Endothelial cell of umbilical vein (primary cell): ENCODE results near the gene TNFRSF21. TPM values are rescaled to one million over a fixed set of nuclear protein-coding genes. Genes with fewer than 3 reads are reported as not detected.

ENCODE experiments used
- BruUV-seq: library from RNA; stranded (reverse); fragments of 400-500 nt; replicated peaks from 2 replicates; lab custom pipeline; 2021; lab: Mats Ljungman, UMichigan
- CTCF ChIA-PET: fragments of 300-600, 350-600 bp; sonication (Branson Sonifier 250); formaldehyde crosslinking; loops from one replicate; lab custom pipeline; 2021; ENCODE audit warnings: antibody characterized with exemption, inconsistent platforms; lab: Charles Lee
- POLR2A ChIA-PET: fragments of 300-600, 350-600 bp; sonication (Branson Sonifier 250); formaldehyde crosslinking; loops from one replicate; lab custom pipeline; 2021; ENCODE audit warnings: antibody characterized with exemption, inconsistent platforms; lab: Charles Lee
- DNase-seq: peaks from one replicate; pipeline ENCODE4 v3.0.0-alpha.2; 2011; ENCODE audit warnings: low read depth, low spot score
- FAIRE-seq: peaks from 2 replicates; lab custom pipeline; 2011; peaks lifted over from hg19 to GRCh38; lab: Jason Lieb, UNC
- H2AFZ ChIP-seq: 2 replicates; pipeline ENCODE4 v1.6.0; 2012; ENCODE audit warnings: low read depth, low read length, control low read depth, inconsistent platforms
- H3K27ac ChIP-seq: 2 replicates; pipeline ENCODE4 v1.5.1; 2011; ENCODE audit warnings: low read depth, mild to moderate bottlenecking, control low read depth, low read length, moderate library complexity; ENCODE audit not compliant: insufficient read depth
- H3K27me3 ChIP-seq, 2 experiments: 2 replicates each; pipeline versions ENCODE4 v1.6.0 to v1.6.1; 2011; ENCODE audit warnings: low read length in 2 of 2, mixed read lengths in 1 of 2; ENCODE audit not compliant: control insufficient read depth in 2 of 2, insufficient read depth in 2 of 2
- H3K36me3 ChIP-seq, 2 experiments: 2 replicates in 1 of 2; 3 replicates in 1 of 2; pipeline ENCODE4 v1.5.1; 2011; ENCODE audit warnings: low read length in 2 of 2, mild to moderate bottlenecking in 1 of 2, moderate library complexity in 1 of 2; ENCODE audit not compliant: control insufficient read depth in 2 of 2, insufficient read depth in 2 of 2; ENCODE audit errors: extremely low read depth in 1 of 2
- H3K4me1 ChIP-seq: 3 replicates; pipeline ENCODE4 v1.5.1; 2011; ENCODE audit warnings: mild to moderate bottlenecking, low read length; ENCODE audit not compliant: control insufficient read depth, insufficient read depth; ENCODE audit errors: extremely low read depth
- H3K4me2 ChIP-seq: 2 replicates; pipeline ENCODE4 v1.6.1; 2011; ENCODE audit warnings: low read length, control low read depth, mixed read lengths; ENCODE audit not compliant: insufficient read depth
- H3K4me3 ChIP-seq, 3 experiments: fragments of 200-600 bp in 1 of 3; sonication (generic), shearing (Covaris generic) in 1 of 3; replicated peaks in 1 of 3; 2 replicates each; pipeline ENCODE4 v1.5.1; 2011 to 2016; ENCODE audit warnings: control low read depth in 3 of 3, low read length in 3 of 3, mild to moderate bottlenecking in 2 of 3, inconsistent platforms in 1 of 3, low read depth in 1 of 3, moderate library complexity in 1 of 3; ENCODE audit not compliant: insufficient read depth in 1 of 3
- H3K79me2 ChIP-seq: 2 replicates; pipeline ENCODE4 v1.6.0; 2012; ENCODE audit warnings: low read length, inconsistent platforms; ENCODE audit not compliant: control insufficient read depth, insufficient read depth
- H3K9ac ChIP-seq: replicated peaks from 2 replicates; pipeline ENCODE3; 2011; ENCODE audit warnings: low read length, control low read depth; ENCODE audit not compliant: insufficient read depth; ENCODE audit errors: extremely low read depth
- H3K9me1 ChIP-seq: replicated peaks from 3 replicates; pipeline ENCODE4 v1.6.0; 2011; ENCODE audit warnings: mild to moderate bottlenecking, low read length; ENCODE audit not compliant: control insufficient read depth, insufficient read depth; ENCODE audit errors: extremely low read depth
- H3K9me3 ChIP-seq: replicated peaks from 2 replicates; pipeline ENCODE4 v1.5.1; 2012; ENCODE audit warnings: low read length, inconsistent platforms; ENCODE audit not compliant: control insufficient read depth, insufficient read depth
- H4K20me1 ChIP-seq: replicated peaks from 2 replicates; pipeline ENCODE3; 2011; ENCODE audit warnings: mild to moderate bottlenecking, low read length; ENCODE audit not compliant: control insufficient read depth, insufficient read depth; ENCODE audit errors: extremely low read depth
- CTCF ChIP-seq, 2 donors: IDR thresholded peaks; 1 replicate in 1 of 2; 2 replicates in 1 of 2; pipeline ENCODE4 v1.5.1; 2011; ENCODE audit warnings: low read length in 2 of 2, mild to moderate bottlenecking in 2 of 2, moderate library complexity in 2 of 2, control low read depth in 1 of 2, inconsistent platforms in 1 of 2, low read depth in 1 of 2; ENCODE audit not compliant: insufficient read depth in 1 of 2; ENCODE audit errors: extremely low read depth in 1 of 2
- EZH2 ChIP-seq: IDR thresholded peaks from 2 replicates; pipeline ENCODE4 v1.6.1; 2012; ENCODE audit warnings: borderline replicate concordance, low read depth, mild to moderate bottlenecking, moderate library complexity, low read length, inconsistent platforms; ENCODE audit not compliant: severe bottlenecking
- FOS ChIP-seq: IDR thresholded peaks from 2 replicates; pipeline ENCODE4 v1.6.1; 2011; ENCODE audit warnings: mild to moderate bottlenecking, low read length, moderate library complexity, borderline replicate concordance; ENCODE audit not compliant: insufficient read depth
- GATA2 ChIP-seq: IDR thresholded peaks from 2 replicates; pipeline ENCODE4 v1.7.0; 2011; ENCODE audit warnings: low read depth, mild to moderate bottlenecking, moderate library complexity, mixed read lengths, low read length; ENCODE audit not compliant: insufficient read length, insufficient read depth
- JUN ChIP-seq: IDR thresholded peaks from 2 replicates; pipeline ENCODE4 v1.6.1; 2011; ENCODE audit warnings: borderline replicate concordance, low read depth; ENCODE audit not compliant: insufficient read length, insufficient read depth
- MYC ChIP-seq: IDR thresholded peaks from one replicate; pipeline ENCODE4 v1.6.1; 2011; ENCODE audit warnings: mild to moderate bottlenecking, low read depth, low read length
- POLR2A ChIP-seq: IDR thresholded peaks from 2 replicates; pipeline ENCODE4 v1.6.1; 2012; ENCODE audit warnings: low read depth, mild to moderate bottlenecking, control low read depth, low read length
- POLR2AphosphoS5 ChIP-seq: IDR thresholded peaks from 2 replicates; pipeline ENCODE4 v1.6.1; 2012; ENCODE audit warnings: low read depth, mild to moderate bottlenecking, control low read depth, low read length, moderate library complexity; ENCODE audit not compliant: insufficient read depth
- dilution Hi-C: fragments of 300-500 bp; cut with MboI; formaldehyde crosslinking; loops from one replicate; pipeline ENCODE4 v1.15.0; 2019; ENCODE audit warnings: low sequenced_read_pairs; ENCODE audit not compliant: extremely low pct_ligation_motif_present
- intact Hi-C: fragments of 100-400 bp; cut with micrococcal nuclease; formaldehyde crosslinking; loops from one replicate; pipeline ENCODE4 v1.10.0; 2022
- polyA plus RNA-seq, 4 experiments: library from polyadenylated mRNA; depleted of rRNA in 3 of 4; stranded (reverse) in 3 of 4; unstranded in 1 of 4; fragments of >200 nt; gene quantifications; 2 replicates each; pipeline versions ENCODE4 v1.2.1 to v1.2.3, GENCODE V29; 2011 to 2012; ENCODE audit warnings: missing spikeins in 1 of 4
- total RNA-seq: library from RNA; stranded (reverse); gene quantifications from 2 replicates; pipeline ENCODE4 v1.2.3, GENCODE V29; 2021
- TF ChIP-seq, protein P1 (sequence below): IDR thresholded peaks from 2 replicates; pipeline ENCODE4 v1.6.1; 2011; ENCODE audit not compliant: insufficient read depth, insufficient read length

The TNFRSF21 gene
- total and polyA plus RNA-seq, 2 donors (not counting 3 experiments of a cell fraction or from before 2014, with no cell fraction given) = 26.0 to 40.6 TPM

GRCh38 chr6:47349931-47350330 is 40.2 kb upstream of the TNFRSF21 start:
- no TSS peak for BruUV-seq
- dilution Hi-C loops = no loop called here
- intact Hi-C loops = no loop called here
- no peak overlapping the region for H3K4me3 ChIP-seq
- H3K27me3 ChIP-seq = peaks cover 4 to 6% of the 10 kb centered on the region in 2 experiments
- TF ChIP-seq, protein P1, sequence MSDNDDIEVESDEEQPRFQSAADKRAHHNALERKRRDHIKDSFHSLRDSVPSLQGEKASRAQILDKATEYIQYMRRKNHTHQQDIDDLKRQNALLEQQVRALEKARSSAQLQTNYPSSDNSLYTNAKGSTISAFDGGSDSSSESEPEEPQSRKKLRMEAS = no peak
- TF ChIP-seq GATA2 (no peak), MYC (no peak), FOS (no peak), POLR2A (no peak), JUN (no peak), CTCF (IDR thresholded peaks at IDR 0.05; ENCODE audit: extremely low read depth in 1 of 2, insufficient read depth in 1 of 2, low read depth in 1 of 2, low read length in 2 of 2) (no peak), POLR2AphosphoS5 (no peak), EZH2 (no peak)
- CTCF ChIA-PET = interaction anchor here (0.6 to 1.5 kb wide), 4 partner anchors 10 to 384 kb away, joined by 3 to 5 read pairs (median 3); no protein-coding TSS in a partner anchor
- no peaks in the 10 kb centered on the region for H3K36me3 ChIP-seq
- H3K9ac ChIP-seq = no peak overlapping the region
- FAIRE-seq = no peak
- H3K4me1 ChIP-seq = no peaks in the 10 kb centered on the region
- no peak overlapping the region for H3K27ac ChIP-seq
- H4K20me1 ChIP-seq = no peaks in the 10 kb centered on the region
- no peaks in the 10 kb centered on the region for H3K79me2 ChIP-seq
- H3K9me3 ChIP-seq = no peaks in the 10 kb centered on the region
- no peak for DNase-seq
- H3K4me2 ChIP-seq = no peak overlapping the region
- H3K9me1 ChIP-seq = no peaks in the 10 kb centered on the region
- POLR2A ChIA-PET = no interaction called here
- H2AFZ ChIP-seq = no peak overlapping the region
